Measurements from ENCODE around the gene SEMA5B.

GRCh38 chr3:122996038-122996580, 31.5 kb downstream of the SEMA5B start:
- no peak for TF ChIP-seq YY1 (IDR thresholded peaks at IDR 0.05; ENCODE audit: low read depth)
- no peak for TF ChIP-seq FOXM1 (IDR thresholded peaks at IDR 0.05; ENCODE audit: borderline replicate concordance, low read depth)
- no peak for TF ChIP-seq EP300 (IDR thresholded peaks at IDR 0.05; ENCODE audit: borderline replicate concordance)
- TF ChIP-seq CEBPB (IDR thresholded peaks at IDR 0.05) = no peak
- TF ChIP-seq MAX (IDR thresholded peaks at IDR 0.05) = no peak

Measured in Ishikawa (cell line).